Keratinocyte (primary cell): Measurements from ENCODE around the gene MAN2A2.

Experiments used
- EZH2 ChIP-seq: IDR thresholded peaks from one replicate; pipeline ENCODE4 v1.6.1; 2012; ENCODE audit warnings: inconsistent platforms, mild to moderate bottlenecking, low read length, moderate library complexity
- TF ChIP-seq, protein P1 (sequence below), 3 experiments: IDR thresholded peaks in 1 of 3; conservative IDR thresholded peaks in 1 of 3; optimal IDR thresholded peaks in 1 of 3; 2 replicates in 2 of 3; 3 replicates in 1 of 3; pipeline versions ENCODE3 to v1.5.1; 2011; ENCODE audit warnings: low read length in 3 of 3, mild to moderate bottlenecking in 3 of 3, moderate library complexity in 2 of 3, control low read depth in 1 of 3, inconsistent platforms in 1 of 3; ENCODE audit not compliant: insufficient read depth in 2 of 3; ENCODE audit errors: extremely low read depth in 1 of 3

DNA sequence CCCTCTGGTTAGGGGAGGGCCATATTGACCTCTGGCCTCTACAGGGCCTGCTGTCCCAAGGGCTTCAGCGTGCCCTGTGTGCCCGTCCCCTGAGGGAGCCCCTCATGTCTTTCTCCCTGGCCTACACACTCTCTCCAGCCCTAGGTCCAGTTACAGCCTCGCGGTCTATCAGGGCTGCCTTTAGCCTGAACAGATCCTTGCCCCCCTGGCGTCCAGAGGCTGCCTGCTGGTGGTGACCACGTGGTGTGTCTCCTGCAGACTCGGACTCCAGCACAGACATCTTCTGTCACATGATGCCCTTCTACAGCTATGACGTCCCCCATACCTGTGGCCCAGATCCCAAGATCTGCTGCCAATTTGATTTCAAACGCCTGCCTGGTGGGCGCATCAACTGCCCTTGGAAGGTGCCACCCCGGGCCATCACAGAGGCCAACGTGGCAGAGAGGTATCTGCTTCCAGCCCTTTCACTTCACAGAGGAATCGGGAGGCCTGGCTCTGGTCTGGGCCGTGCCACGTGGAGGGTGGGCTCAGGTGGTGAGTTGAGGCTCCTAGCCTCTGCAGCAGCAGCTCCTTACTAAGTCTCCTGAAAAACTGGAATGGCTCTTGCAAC lies 4.1 kb downstream of the MAN2A2 start:
- TF ChIP-seq, protein P1, sequence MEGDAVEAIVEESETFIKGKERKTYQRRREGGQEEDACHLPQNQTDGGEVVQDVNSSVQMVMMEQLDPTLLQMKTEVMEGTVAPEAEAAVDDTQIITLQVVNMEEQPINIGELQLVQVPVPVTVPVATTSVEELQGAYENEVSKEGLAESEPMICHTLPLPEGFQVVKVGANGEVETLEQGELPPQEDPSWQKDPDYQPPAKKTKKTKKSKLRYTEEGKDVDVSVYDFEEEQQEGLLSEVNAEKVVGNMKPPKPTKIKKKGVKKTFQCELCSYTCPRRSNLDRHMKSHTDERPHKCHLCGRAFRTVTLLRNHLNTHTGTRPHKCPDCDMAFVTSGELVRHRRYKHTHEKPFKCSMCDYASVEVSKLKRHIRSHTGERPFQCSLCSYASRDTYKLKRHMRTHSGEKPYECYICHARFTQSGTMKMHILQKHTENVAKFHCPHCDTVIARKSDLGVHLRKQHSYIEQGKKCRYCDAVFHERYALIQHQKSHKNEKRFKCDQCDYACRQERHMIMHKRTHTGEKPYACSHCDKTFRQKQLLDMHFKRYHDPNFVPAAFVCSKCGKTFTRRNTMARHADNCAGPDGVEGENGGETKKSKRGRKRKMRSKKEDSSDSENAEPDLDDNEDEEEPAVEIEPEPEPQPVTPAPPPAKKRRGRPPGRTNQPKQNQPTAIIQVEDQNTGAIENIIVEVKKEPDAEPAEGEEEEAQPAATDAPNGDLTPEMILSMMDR (optimal IDR thresholded peaks at IDR 0.05 in 1 of 3, IDR thresholded peaks at IDR 0.05 in 1 of 3, conservative IDR thresholded peaks at IDR 0.05 in 1 of 3; ENCODE audit: extremely low read depth in 1 of 3, insufficient read depth in 2 of 3, low read length in 3 of 3), result no peak
- no peak for TF ChIP-seq EZH2
